ENCODE data around the gene OSBPL2.
A peak's percentile ranks its signal among the peaks of the same experiment; 100 is the strongest.

Gene OSBPL2

DNA sequence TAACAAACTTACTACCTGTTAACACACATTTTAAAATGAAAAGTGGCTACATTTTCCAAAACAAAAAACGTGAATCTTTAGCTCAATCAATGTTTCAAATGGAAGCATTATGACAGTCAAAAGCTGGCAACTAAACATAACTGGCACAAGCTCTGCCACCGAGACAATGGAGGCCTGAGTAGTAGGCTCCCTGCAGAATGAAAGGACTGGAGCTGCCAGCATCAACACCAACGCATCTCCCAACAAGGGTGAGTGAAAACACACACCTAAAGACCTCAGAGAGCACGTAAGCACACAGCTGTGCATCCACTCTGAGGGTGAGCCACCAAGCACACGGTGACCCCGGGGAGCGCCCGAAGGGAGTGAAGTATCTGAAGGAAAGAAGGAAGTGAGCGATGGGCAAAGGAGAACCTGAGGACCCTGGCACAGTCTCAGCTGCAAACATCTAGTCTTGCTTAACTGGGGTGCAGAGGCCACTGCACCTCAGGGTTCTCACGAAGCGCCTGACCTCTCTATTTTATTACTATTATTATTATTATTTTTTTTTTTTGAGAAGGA is 62.9 kb downstream of the OSBPL2 start:
- no peak for DNase-seq (ENCODE audit: low spot score)
- no peak for TF ChIP-seq CTCF (conservative IDR thresholded peaks at IDR 0.05; ENCODE audit: low read depth)
- POLR2A ChIA-PET (ENCODE audit: low non-redundant PET): no interaction called here
- CTCF ChIA-PET: interaction anchor here (0.5 to 5.0 kb wide), 8 partner anchors 20 to 367 kb away, joined by 3 to 35 read pairs (median 4); partner anchors contain the start of gene LAMA5
- H3K27ac ChIP-seq: peak overlapping the region; percentile 96

DNA sequence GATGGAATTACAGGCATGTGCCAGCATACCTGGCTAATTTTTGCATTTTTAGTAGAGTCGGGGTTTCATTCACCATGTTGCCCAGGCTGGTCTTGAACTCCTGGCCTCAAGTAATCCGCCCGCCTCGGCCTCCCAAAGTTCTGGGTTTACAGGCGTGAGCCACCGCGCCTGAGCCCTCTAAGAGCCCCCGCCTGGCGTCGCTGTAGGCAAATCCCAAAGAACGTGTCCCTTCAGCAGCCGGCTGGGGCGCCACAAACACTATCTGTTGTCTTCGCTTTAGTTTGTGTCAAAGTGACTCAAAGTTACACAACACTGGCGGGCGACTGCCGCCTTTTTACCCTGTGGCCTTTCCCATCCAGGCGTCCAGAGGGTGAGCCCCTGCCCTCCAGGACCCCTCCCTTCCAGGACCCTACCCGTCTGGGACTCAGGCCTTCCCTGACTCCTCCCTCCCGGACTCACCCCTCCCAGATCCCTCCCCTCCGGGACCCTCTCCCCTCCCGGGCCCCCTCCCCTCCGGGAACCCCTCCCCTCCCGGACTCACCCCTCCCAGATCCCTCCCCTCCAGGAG is 63.5 kb downstream of the OSBPL2 start:
- ChIA-PET POLR2A (ENCODE audit: low non-redundant PET) (interaction anchor here (0.7 to 1.0 kb wide), 3 partner anchors 64 to 197 kb away, joined by 3 to 11 read pairs (median 3); no protein-coding TSS in a partner anchor), CTCF (interaction anchor here (0.7 to 5.0 kb wide), 14 partner anchors 14 to 198 kb away, joined by 3 to 35 read pairs (median 5); no protein-coding TSS in a partner anchor)
- H3K27ac ChIP-seq: peak overlapping the region; percentile 96
- TF ChIP-seq CTCF (conservative IDR thresholded peaks at IDR 0.05; ENCODE audit: low read depth): peak; percentile 97
- peak; percentile 92 for DNase-seq (ENCODE audit: low spot score)

DNA sequence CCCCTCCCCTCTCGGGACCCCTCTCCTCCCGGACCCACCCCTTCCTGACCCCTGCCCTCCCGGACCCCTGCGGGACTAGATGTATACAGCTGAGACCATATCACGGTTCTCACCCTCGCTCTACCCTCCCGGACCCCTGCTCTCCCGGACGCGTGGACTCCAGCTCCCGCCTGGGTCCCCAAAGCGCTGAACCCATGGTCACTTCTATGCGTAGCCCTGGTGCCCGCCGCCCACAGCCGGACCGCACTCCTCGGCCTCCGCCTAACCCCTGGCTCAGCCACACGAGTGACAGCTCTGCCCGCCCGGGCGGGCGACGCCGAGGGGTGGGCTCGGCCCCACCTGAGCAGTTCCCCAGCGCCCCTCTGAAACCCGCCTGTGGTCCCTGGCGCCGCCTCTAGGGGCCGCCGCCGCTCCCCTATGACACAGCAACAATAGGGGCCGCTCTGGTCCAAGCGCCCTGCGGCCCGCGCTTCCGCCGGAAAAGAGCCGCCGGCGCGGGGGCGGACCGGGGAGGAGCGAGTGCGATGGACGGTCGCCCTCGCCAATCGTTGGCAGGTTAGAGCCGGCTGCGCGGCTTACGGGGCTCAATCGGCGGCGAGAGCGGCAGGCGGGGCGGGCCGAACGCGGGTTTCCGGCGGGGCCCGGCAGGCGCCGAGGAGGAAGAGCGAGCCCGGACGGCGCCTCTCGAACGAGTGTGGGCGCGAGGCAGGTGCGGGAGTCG is 64.2 kb downstream of the OSBPL2 start, which contains the start of gene ADRM1:
Gene ADRM1 (plus strand): TSS at position 657 of the 721 bp plus-strand sequence. CDS start 572 bp downstream, outside the sequence.
- CTCF ChIA-PET: interaction anchor here (0.6 to 5.0 kb wide), 16 partner anchors 9 to 317 kb away, joined by 3 to 35 read pairs (median 5); no protein-coding TSS in a partner anchor
- POLR2A ChIA-PET (ENCODE audit: low non-redundant PET): interaction anchor here (0.7 to 1.0 kb wide), 3 partner anchors 63 to 197 kb away, joined by 3 to 11 read pairs (median 3); no protein-coding TSS in a partner anchor
- peak; percentile 100 for DNase-seq (ENCODE audit: low spot score)
- H3K27ac ChIP-seq: peak within 1 kb of the TSS; percentile 96
- TF ChIP-seq CTCF (conservative IDR thresholded peaks at IDR 0.05; ENCODE audit: low read depth): peak; percentile 98

- POLR2A ChIA-PET (ENCODE audit: low non-redundant PET): no interaction called here
- TF ChIP-seq CTCF (conservative IDR thresholded peaks at IDR 0.05; ENCODE audit: low read depth): no peak
- H3K27ac ChIP-seq: peak overlapping the region; percentile 96
- DNase-seq (ENCODE audit: low spot score): peak; percentile 47
- CTCF ChIA-PET: interaction anchor here (1.1 to 5.0 kb wide), 2 partner anchors 68 to 79 kb away, joined by 7 to 35 read pairs; no protein-coding TSS in a partner anchor
Measured at GRCh38 chr20:62303062-62303339, 64.7 kb downstream of the OSBPL2 start.

GRCh38 chr20:62303340-62304226 is 65.3 kb downstream of the OSBPL2 start:
- peak overlapping the region; percentile 96 for H3K27ac ChIP-seq
- no peak for DNase-seq (ENCODE audit: low spot score)
- no peak for TF ChIP-seq CTCF (conservative IDR thresholded peaks at IDR 0.05; ENCODE audit: low read depth)
- ChIA-PET POLR2A (ENCODE audit: low non-redundant PET) (interaction anchor here (0.6 to 1.1 kb wide), 4 partner anchors 62 to 177 kb away, joined by 3 read pairs; partner anchors contain the start of gene RPS21), CTCF (interaction anchor here (0.6 to 5.0 kb wide), 5 partner anchors 65 to 138 kb away, joined by 3 to 35 read pairs (median 3); no protein-coding TSS in a partner anchor)
